ENCODE measurements around the gene PPP1R37.

Gene PPP1R37, protein sequence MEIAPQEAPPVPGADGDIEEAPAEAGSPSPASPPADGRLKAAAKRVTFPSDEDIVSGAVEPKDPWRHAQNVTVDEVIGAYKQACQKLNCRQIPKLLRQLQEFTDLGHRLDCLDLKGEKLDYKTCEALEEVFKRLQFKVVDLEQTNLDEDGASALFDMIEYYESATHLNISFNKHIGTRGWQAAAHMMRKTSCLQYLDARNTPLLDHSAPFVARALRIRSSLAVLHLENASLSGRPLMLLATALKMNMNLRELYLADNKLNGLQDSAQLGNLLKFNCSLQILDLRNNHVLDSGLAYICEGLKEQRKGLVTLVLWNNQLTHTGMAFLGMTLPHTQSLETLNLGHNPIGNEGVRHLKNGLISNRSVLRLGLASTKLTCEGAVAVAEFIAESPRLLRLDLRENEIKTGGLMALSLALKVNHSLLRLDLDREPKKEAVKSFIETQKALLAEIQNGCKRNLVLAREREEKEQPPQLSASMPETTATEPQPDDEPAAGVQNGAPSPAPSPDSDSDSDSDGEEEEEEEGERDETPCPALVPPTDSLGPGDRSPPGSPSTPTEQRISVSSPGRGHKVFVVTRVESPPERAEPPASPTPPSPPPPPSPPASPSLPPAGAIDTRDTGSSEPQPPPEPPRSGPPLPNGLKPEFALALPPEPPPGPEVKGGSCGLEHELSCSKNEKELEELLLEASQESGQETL

DNA sequence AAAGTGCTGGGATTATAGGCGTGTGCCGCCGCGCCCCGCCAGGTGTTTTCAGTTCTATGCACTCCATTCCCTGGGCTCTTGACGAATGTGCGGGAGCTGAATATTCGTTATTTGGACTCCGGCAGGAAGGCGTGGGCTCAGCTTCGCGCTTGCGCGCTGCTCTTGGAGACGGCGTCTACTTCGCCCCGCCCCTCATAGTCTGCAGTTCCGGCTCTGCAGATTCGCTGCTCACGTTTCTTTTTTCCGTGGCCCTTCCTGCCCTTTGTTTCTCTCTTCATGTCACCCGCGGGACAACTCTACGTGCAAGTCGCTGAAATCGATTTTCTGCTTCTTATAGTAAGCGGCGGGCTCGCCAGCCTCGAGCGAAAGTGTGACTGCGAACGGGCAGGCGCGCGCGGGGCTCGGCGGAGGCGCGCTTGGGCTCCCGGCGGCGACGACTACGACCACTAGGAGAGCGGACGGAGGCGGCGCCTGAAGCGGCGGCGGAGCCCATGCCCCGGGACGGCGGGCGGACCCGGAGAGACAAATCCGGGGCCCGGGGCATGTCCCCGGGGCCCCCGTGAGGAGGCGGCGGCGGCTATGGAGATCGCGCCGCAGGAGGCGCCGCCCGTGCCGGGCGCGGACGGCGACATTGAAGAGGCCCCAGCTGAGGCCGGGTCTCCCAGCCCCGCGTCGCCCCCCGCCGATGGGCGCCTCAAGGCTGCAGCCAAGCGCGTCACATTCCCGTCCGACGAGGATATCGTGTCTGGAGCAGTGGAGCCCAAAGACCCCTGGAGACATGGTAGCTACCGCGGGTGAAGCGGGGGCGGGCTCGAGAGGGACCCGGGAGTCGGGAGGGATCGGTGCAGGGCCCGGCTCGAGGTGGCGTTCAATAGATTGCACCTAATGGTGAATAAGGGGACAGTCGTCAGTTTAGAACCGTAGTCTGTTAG, at the start of gene PPP1R37:
Gene PPP1R37 (plus strand): TSS at position 433 of the 932 bp plus-strand sequence. CDS start 147 bp downstream, at position 580.
- DNase-seq: peak; percentile 98

DNA sequence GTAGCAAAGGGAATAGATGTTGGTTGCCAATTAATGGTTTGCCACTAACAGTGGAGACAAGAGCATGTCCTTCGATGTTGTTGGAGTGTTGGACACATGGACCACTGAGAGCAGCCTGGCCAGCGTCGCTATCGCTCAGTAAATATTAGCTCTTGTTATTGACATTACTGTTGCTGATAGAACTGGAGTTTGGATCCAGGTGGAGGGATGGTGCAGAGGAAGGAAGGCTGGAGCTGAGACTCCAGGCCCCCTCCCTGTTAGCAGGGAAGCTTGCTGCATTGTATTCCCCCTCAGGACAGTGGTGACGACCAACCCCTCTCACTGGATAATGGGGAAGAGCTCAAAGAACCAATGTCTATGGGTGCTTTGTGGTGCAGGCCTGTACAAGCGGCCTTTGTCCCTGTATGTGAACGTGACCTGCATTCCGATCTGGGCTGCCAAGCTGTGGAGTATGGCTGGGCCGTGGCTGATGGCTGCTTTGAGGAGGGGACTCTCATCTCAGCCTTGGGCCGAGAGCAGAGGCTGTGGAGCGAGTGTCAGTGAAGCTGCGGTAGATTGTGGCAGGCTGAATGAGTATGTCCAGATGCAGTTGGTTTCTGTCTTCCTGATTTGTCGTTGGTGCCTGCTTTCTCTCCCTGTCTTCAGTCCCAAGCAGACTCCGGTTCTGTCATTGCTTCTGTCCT, 47.2 kb upstream of the PPP1R37 start:
- no peak for DNase-seq

DNA sequence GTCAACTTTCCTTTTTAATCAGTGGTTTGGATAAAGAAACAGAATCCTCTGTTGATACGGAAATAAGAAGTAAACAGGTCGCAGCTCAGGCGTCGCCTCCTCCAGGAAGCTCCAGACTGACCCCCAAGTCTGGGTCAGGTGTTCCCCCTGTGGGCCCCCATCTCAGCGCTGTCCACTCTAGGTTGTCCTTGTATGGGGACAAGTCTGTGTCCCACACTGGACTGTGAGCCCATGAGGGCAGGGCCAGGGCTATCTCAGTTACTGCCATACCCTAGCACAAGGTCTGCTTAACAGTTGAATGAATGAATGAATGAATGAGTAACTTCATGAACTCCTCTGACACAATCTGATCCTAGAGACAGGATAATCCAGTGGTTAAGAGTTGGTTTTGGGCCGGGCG, 46.6 kb upstream of the PPP1R37 start:
- no peak for DNase-seq

DNA sequence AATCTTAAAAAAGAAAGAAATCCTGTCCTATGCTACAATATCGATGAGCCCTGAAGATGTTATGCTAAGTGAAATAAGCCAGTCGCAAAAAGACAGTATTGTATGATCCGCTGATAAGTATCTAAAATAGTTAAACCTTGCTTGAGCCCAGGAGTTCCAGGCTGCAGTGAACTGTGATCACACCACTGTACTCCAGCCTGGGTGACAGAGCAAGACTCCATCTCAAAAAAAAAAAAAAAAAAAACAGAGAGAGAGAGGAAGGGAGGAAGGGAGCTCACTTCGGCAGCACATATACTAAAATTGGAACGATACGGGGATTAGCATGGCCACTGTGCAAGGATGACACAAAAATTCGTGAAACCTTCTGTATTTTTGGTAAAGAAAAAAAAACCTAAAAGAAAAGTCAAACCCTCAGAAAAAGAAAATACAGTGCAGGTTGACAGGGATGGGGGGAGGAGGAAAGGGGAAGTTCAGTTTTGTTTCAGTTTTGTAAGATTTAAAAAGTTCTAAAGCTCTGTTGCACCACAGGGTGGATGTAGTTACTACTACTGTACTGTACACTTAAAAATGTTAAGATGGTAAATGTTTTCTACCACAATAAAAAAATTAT, 45.7 kb upstream of the PPP1R37 start:
- no peak for DNase-seq

DNA sequence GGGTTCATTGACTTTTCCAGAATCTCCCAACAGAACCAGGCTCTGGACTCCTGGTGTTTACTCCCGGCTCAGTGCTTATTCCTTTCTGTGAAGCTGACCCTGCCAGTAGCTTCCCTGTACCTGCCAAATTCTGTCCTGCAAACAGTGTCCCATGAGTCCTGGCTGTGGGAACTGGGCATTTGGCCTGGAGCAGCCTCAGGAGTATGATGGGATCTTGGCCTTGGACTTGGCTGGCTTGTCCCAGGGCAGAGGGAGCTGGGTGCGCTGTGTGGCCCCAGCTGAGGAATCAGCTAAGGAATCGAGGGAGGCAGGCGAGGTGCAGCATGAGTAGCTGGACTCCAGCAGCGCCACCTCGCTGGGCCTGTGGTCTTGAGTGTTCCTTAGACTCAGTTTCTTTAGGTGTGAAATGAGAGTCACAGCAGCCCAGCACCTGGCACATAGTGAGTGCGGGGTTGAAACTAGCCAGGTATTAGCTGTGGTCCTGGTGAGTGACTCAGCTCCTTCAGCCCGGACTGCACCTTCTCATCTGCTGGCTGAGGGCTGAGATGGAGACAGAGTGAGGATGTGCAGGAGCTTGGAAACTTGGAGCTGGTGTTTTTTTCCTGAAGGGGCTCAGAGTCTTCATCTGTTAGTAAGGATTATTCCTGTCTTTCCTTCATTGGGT, 43.8 kb upstream of the PPP1R37 start:
- DNase-seq: no peak

DNA sequence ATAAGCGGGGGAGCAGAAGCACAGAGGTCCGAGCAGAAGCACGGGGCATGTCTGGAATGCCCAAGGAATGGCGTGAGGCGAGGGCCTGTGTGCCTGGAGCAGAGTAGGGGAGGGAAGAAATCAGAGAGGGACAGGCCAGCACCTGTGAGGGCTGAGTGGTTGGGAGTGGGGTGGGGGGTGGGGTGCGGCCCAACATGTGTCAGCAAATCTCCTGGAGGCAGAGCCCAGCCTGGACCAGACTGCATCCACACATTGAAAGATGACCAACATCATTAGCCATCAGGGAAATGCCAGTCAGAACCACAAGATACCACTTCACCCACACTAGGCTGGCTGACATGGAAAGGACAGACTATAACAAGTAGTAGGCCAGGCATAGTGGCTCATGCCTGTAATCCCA, 42.9 kb upstream of the PPP1R37 start:
- no peak for DNase-seq

DNA sequence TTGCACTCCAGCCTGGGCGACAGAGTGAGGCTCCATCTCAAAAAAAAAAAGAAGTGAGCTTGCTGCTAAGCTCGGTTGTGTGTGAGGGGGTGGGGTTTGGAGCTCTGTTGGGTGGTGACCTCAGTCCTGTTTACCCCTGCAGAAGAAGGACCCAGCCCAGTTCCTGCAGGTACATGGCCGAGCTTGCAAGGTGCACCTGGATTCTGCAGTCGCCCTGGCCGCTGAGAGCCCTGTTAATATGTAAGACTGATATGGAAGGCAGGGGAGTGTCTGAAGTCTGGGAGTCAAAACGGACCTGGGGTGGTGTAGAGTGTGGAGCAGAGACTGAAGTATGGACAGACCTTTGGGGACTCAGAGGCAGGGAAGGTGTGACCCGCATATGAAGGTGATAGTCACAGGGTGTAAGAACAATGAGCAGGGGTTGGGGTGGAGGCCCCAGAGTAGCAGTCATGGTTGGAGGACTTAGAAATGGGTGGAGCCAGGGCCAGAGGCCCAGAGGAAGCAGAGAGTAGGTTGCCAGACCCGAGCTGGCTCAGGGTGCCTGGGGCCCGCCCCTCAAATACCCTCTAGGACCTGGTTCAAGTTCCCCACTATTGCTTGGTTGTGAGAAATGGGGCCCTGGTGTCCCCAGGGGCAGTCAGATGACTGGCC, 40.9 kb upstream of the PPP1R37 start:
- DNase-seq: no peak

DNA sequence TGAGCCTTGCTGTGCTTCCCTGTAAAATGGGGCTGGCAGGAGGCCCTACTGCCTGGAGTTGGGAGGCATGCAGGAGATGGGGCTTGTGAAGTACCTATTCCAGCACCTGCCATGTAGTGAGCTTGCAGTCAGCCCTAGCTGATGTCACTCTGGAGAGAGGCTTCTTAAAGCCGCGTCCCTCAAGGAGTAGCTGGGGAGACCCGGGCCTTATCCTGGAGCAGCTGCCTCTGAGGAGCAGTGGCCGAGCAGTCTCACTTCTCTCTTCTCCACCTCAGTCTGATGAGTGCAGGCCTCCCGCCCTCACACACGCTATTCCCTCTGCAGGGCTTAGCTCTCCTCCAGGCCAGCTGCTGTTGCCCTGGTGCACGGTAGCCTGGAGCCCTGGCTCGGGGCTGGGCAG, 36.1 kb upstream of the PPP1R37 start:
- DNase-seq: no peak

DNA sequence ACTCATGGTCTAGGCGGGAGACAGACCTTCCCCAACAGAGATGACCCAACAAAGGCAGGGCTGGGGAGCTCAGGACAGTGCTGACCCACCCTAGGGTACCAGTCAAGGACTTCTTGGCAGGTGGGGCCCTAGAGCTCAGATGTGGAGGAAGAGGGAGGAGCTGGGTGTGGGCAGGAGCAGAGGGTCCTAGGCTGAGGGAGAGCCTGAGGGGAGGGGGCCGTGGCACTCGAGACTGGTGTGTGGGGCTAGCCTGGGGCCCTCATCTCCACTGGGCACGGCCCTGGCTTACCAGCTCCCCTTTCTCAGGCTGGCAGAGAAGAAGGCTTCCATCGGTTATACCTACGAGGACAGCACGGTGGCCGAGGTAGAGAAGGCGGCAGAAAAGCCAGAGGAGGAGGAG, 35.5 kb upstream of the PPP1R37 start:
- DNase-seq: no peak

DNA sequence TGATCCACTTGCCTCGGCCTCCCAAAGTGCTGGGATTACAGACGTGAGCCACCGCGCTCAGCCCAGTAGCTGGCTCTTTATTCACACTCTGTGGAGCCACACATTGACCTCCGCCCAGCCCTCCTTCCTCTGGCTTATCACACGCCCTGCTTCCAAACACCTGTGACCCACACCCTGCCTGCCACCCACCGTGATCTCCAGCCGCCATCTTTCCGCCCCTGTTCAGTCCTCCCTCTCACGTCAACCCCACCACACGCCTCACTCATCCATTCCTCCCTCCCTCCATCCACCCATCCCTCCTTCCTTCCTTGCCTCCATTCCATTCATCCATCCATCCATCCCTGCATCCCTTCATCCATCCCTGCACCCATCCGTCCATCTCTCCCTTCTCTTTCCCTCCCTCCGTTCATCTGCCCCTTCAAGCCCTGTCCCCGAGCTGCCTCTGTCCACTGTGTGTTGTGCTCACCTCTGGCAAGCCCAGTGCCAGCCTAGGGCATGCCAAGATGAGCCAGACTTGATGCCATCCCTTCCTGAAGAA, 34.3 kb upstream of the PPP1R37 start:
- no peak for DNase-seq

DNA sequence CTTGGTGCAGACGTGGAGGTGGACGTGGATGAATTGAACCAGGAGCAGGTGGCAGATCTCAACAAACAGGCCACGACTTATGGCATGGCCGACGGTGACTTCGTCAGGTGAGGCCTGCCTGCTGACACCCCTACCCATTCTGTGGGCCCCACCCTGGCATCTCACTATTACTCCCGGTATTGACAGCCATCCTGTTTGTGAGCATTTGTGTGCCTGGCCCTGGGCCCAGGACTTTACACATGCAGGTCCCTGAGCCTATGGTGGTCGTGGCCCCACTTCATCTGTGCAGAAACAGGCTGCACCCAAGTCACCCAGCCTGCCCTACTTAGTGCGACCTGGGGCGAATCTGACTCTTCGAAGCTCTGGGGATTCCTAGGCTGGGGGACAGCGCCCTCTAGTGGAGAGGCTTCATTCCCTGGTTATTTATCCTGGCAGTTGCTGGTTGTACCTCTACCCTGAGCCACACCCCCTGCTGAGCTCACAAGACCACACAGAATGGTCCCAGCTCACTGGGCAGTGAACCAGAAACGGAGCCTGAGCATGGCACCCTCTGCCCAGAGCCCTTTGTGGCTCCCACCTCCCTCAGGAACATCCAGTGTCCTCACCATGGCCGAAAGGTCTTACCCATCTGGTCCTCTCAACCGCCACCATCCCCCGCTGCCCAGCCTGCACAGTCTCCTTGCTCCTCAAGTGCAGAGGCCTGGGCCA, 33.6 kb upstream of the PPP1R37 start:
- peak; percentile 59 for DNase-seq

DNA sequence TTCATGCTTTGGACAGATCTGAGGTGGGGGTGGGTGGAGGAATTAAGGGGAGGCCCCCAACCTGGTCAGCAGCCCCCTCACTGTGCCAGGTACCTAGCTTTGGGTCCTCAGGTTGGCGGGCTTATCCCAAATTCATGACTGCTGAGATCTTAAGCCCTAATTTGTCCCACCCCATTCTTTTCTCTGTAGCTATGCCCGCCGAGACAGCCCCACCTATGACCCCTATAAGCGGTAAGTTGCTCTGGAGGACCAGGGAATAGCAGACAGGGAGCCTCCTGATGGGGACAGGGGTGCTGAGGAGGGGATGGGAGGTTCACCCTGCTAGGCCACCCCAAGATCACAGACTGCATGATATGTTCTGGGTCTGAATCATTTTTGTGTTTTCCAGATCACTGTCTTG, 31.0 kb upstream of the PPP1R37 start:
- DNase-seq: no peak

DNA sequence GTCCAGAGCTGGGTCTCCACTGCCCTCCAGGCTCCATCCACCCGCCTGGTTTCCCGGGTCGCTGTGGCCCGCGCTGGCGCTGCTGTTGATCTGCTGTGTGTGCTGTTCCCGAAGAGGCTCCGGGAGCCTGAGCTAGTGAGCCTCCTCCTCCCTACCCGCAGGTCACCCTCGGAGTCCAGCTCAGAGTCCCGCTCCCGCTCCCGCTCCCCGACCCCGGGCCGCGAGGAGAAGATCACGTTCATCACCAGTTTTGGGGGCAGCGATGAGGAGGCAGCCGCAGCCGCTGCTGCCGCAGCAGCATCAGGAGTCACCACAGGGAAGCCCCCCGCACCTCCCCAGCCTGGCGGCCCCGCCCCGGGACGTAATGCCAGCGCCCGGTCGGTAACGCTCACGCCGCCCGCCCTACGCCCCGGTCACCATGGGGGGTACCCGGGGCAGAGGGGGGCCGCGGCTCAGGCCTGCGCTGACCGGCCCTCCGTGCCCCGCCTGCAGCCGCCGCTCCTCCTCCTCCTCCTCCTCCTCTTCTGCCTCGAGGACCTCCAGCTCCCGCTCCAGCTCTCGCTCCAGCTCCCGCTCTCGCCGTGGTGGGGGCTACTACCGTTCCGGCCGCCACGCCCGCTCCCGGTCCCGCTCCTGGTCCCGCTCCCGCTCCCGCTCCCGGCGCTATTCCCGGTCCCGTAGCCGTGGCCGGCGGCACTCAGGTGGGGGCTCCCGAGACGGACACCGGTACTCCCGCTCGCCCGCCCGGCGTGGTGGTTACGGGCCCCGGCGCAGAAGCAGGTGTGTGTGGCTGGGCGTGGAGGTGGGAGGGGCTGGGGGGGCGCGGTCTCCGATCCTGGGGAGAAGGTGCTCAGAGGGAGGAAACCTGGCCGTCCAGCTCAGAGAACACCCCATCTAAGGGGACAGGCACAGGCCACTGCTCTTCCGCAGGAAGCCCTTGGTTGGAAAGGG, 28.9 kb upstream of the PPP1R37 start:
- DNase-seq: no peak

DNA sequence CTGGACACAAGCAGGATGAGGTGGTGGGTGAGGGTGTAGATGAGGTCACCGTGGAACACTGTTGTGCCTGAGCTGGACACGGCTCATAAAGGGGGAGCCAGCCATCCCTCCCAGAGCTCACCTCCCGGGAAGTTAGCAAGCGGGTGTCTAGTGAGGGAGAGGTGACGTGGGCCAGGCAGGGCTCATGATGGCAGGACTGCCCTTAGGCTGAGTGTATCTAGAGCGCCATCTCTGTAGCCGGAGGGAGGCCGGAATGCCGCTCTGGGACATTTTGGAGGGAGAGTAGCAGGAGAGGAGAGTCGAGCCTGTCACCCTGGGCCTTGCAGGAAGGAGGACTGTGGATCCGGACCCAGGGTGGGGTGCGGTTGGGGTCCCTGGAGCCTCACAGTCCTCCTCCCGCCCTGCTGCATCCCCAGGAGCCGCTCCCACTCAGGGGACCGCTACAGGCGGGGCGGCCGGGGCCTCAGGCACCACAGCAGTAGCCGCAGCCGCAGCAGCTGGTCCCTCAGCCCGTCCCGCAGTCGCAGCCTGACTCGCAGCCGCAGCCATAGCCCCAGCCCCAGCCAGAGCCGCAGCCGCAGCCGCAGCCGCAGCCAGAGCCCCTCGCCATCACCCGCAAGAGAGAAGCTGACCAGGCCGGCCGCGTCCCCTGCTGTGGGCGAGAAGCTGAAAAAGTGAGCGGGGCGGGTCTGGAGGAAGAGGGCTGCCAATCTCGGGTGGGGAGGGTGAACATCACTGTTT, 25.9 kb upstream of the PPP1R37 start:
- DNase-seq: no peak

DNA sequence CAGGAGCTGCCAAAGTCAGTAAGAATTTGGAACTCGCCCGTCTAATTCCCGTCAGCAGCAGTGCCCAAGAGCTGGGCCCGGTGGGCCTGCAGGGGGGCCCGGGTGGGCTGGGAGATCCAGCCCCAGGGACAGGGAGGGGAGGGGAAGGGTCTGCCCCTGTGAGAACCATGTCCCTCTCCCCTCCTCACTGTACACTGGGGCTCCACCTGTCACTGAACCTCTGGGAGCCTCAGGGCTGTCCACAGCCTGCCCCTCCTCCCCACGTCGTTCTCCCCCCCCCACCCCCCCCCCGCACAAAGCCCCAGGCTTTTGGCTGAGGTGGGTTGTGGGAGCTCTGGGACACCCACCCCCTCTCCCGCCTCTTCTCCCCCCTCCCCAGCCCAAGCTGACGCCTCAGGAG, 24.9 kb upstream of the PPP1R37 start:
- DNase-seq: no peak

DNA sequence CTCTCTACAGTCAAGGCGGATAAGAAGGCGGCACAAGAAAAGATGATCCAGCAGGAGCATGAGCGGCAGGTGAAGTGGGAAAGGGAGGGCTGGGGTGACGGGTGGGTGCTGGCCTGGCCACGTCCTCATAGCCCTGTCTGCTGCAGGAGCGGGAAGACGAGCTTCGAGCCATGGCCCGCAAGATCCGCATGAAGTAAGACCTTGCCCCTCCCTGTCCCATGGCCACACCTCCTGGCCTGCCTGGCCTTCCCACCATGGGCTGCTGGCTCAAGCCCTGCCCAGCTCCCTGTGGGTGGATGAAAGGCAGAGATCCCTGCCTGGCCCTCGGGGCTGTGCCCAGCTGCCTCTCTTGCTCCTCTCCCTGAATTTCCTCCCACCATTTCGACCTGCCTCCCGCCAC, 23.9 kb upstream of the PPP1R37 start:
- DNase-seq: no peak

DNA sequence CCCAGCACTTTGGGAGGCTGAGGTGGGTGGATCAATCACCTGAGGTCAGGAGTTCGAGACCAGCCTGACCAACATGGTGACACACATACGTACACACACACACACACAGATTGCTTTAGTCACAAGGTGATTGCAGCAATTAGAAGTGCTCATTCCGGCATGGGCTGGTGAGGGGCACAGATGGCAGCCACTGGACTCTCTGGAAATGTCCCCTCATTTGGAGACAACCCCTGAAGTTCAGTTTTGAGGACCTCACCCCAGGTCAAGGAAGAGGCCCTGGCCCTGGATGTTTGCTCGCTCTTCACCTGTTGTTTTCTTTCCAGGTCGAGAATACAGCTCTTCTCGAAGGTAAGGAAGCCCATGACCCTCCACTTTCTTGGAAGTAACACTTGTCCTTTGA, 22.8 kb upstream of the PPP1R37 start:
- no peak for DNase-seq

DNA sequence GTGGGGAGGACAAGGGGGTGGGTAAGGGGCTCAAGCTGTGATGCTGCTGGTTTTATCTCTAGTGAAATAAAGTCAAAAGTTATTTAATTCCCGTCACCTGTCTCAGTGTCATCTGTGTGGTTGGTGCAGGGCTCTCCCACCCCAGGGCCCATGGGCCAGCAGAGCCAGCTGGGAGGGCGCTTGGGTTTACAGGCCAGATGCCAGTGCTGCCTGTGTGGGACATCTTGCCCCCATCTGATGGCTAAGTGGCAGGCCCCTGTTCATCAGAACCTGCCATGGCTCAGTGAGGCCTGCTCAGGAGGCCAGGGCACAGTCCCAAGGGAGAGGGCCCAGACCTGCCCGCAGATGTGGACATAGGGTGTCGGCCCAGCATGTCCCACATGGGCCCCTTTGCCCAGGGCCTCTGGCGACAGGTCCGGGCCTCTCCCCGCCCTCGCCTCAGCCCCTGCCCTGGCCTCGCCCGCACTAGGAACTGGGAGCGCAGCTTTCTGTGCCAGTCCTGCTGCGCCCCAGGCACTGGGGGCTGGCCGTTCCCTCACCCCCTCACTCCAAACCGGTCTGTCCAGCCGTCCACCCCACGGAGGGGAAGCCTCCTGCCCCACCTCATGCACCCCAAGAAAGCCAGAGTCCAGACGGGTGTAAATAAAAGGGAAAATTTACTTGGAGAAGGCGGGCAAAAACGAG, 22.0 kb upstream of the PPP1R37 start:
- no peak for DNase-seq
